Fibroblast of lung (primary cell): ENCODE results near the gene SLC25A51. TPM values are rescaled to one million over a fixed set of nuclear protein-coding genes. Genes with fewer than 3 reads are reported as not detected.

Experiments used
- DNase-seq, 2 donors: peaks; one replicate each; pipeline versions ENCODE4 v3.0.0 to v3.0.0-alpha.2; 2010; ENCODE audit warnings: low read depth in 2 of 2
- H2AFZ ChIP-seq: 2 replicates; pipeline ENCODE4 v1.5.1; 2012; ENCODE audit warnings: low read length, control low read depth, inconsistent platforms
- H3K27ac ChIP-seq: 2 replicates; pipeline ENCODE4 v1.5.1; 2011; ENCODE audit warnings: low read length, control low read depth; ENCODE audit not compliant: insufficient read depth
- H3K27me3 ChIP-seq: 2 replicates; pipeline ENCODE4 v1.5.1; 2011; ENCODE audit warnings: mild to moderate bottlenecking, low read length; ENCODE audit not compliant: control insufficient read depth, insufficient read depth
- H3K36me3 ChIP-seq: 2 replicates; pipeline ENCODE4 v1.5.1; 2011; ENCODE audit warnings: low read length; ENCODE audit not compliant: control insufficient read depth, insufficient read depth
- H3K4me1 ChIP-seq: 2 replicates; pipeline ENCODE4 v1.5.1; 2011; ENCODE audit warnings: low read length; ENCODE audit not compliant: control insufficient read depth, insufficient read depth; ENCODE audit errors: extremely low read depth
- H3K4me2 ChIP-seq: 2 replicates; pipeline ENCODE4 v1.5.1; 2011; ENCODE audit warnings: low read length, control low read depth; ENCODE audit not compliant: insufficient read depth; ENCODE audit errors: extremely low read depth
- H3K4me3 ChIP-seq, 4 experiments: fragments of 200-600 bp in 1 of 4; sonication (generic) in 1 of 4; replicated peaks in 1 of 4; 2 replicates each; pipeline ENCODE4 v1.5.1; 2011 to 2016; ENCODE audit warnings: low read length in 4 of 4, low read depth in 3 of 4, mild to moderate bottlenecking in 3 of 4, control low read depth in 2 of 4, inconsistent platforms in 1 of 4, mixed read lengths in 1 of 4; ENCODE audit not compliant: insufficient read depth in 1 of 4; ENCODE audit errors: control extremely low read depth in 1 of 4
- H3K79me2 ChIP-seq: 2 replicates; pipeline ENCODE4 v1.5.1; 2012; ENCODE audit warnings: mild to moderate bottlenecking, low read length, inconsistent platforms; ENCODE audit not compliant: control insufficient read depth, insufficient read depth
- H3K9ac ChIP-seq: 2 replicates; pipeline ENCODE4 v1.5.1; 2011; ENCODE audit warnings: mild to moderate bottlenecking, low read length, control low read depth; ENCODE audit not compliant: insufficient read depth
- H3K9me3 ChIP-seq: 2 replicates; pipeline ENCODE4 v1.5.1; 2012; ENCODE audit warnings: low read depth, low read length; ENCODE audit not compliant: control insufficient read depth, insufficient read depth
- H4K20me1 ChIP-seq: 2 replicates; pipeline ENCODE4 v1.5.1; 2011; ENCODE audit warnings: low read length; ENCODE audit not compliant: control insufficient read depth, insufficient read depth; ENCODE audit errors: extremely low read depth
- CTCF ChIP-seq, 2 donors: IDR thresholded peaks in 1 of 2; conservative IDR thresholded peaks in 1 of 2; 1 replicate in 1 of 2; 2 replicates in 1 of 2; pipeline ENCODE4 v1.5.1; 2011 to 2012; ENCODE audit warnings: low read length in 2 of 2, control low read depth in 1 of 2, inconsistent platforms in 1 of 2, low read depth in 1 of 2, mild to moderate bottlenecking in 1 of 2
- EZH2 ChIP-seq: IDR thresholded peaks from 2 replicates; pipeline ENCODE4 v1.5.1; 2012; ENCODE audit warnings: low read length, control low read depth, mild to moderate bottlenecking; ENCODE audit errors: missing control alignments
- polyA plus RNA-seq, 2 donors: library from polyadenylated mRNA; depleted of rRNA in 1 of 2; stranded (reverse) in 1 of 2; unstranded in 1 of 2; fragments of >200 nt; gene quantifications; 2 replicates each; pipeline ENCODE4 v1.2.1, GENCODE V29; 2011 to 2012; ENCODE audit warnings: missing spikeins in 1 of 2
- total RNA-seq: library from RNA; depleted of rRNA; stranded (reverse); fragments of >200 nt; gene quantifications from 2 replicates; pipeline ENCODE4 v1.2.1, GENCODE V29; 2014

Gene SLC25A51
- total and polyA plus RNA-seq, 2 donors (not counting 1 experiment from before 2014, with no cell fraction given), result 39.3 to 100 TPM

GRCh38 chr9:37876376-37876775 lies 27.6 kb downstream of the SLC25A51 start:
- TF ChIP-seq EZH2, result no peak
- no peak for TF ChIP-seq CTCF (conservative IDR thresholded peaks at IDR 0.05 in 1 of 2, IDR thresholded peaks at IDR 0.05 in 1 of 2; ENCODE audit: low read depth in 1 of 2, low read length in 2 of 2)
- Histone ChIP-seq H3K27me3 (no peaks in the 10 kb centered on the region), H3K27ac (no peak overlapping the region), H2AFZ (no peak overlapping the region), H3K36me3 (no peaks in the 10 kb centered on the region), H3K4me3 (no peak overlapping the region), H3K9me3 (no peaks in the 10 kb centered on the region), H3K4me2 (no peak overlapping the region), H3K9ac (no peak overlapping the region), H3K79me2 (no peaks in the 10 kb centered on the region), H3K4me1 (no peaks in the 10 kb centered on the region), H4K20me1 (no peaks in the 10 kb centered on the region)
- DNase-seq, result peak; percentile 50 to 79

- DNase-seq, result no peak
Measured at GRCh38 chr9:37873955-37874354, 30.0 kb downstream of the SLC25A51 start.

DNA sequence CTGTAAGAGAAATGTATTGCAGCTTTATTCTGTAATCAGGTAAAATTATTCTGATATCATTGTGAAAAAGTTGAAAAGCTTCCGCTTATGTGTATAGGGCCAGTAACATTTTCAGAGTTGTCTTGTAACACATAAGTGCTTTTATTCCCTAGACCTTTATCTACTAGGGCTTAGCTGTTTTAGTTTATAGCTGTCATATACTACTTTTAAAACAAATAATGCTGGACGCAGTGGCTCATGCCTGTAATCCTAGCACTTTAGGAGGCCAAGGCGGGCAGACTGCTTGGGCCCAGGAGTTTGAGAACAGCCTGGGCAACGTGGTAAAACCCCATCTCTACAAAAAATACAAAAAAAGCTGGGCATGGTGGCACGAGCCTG lies 33.1 kb downstream of the SLC25A51 start:
- TF ChIP-seq EZH2 (no peak), CTCF (conservative IDR thresholded peaks at IDR 0.05 in 1 of 2, IDR thresholded peaks at IDR 0.05 in 1 of 2; ENCODE audit: low read depth in 1 of 2, low read length in 2 of 2) (no peak)
- H3K79me2 ChIP-seq, result no peaks in the 10 kb centered on the region

More at GRCh38 chr9:37873955-37874354, 30.0 kb downstream of the SLC25A51 start:
- no peak overlapping the region for H3K9ac ChIP-seq
- TF ChIP-seq CTCF (conservative IDR thresholded peaks at IDR 0.05 in 1 of 2, IDR thresholded peaks at IDR 0.05 in 1 of 2; ENCODE audit: low read depth in 1 of 2, low read length in 2 of 2) (no peak), EZH2 (no peak)
- no peaks in the 10 kb centered on the region for H3K36me3 ChIP-seq
- no peak overlapping the region for H3K4me3 ChIP-seq
- no peaks in the 10 kb centered on the region for H3K79me2 ChIP-seq
- H4K20me1 ChIP-seq, result no peaks in the 10 kb centered on the region
- no peak overlapping the region for H3K4me2 ChIP-seq
- no peaks in the 10 kb centered on the region for H3K4me1 ChIP-seq
- H3K27me3 ChIP-seq, result no peaks in the 10 kb centered on the region
- no peak overlapping the region for H2AFZ ChIP-seq
- H3K27ac ChIP-seq, result no peak overlapping the region
- H3K9me3 ChIP-seq, result no peaks in the 10 kb centered on the region

More for the DNA sequence above, 33.1 kb downstream of the SLC25A51 start:
- Histone ChIP-seq H3K4me3 (no peak overlapping the region), H4K20me1 (no peaks in the 10 kb centered on the region), H3K9me3 (no peaks in the 10 kb centered on the region), H3K4me1 (no peaks in the 10 kb centered on the region), H3K27ac (no peak overlapping the region), H3K27me3 (no peaks in the 10 kb centered on the region), H3K36me3 (no peaks in the 10 kb centered on the region), H3K9ac (no peak overlapping the region), H2AFZ (no peak overlapping the region), H3K4me2 (no peak overlapping the region)
- no peak for DNase-seq
